Measurements from ENCODE around the gene ADGB.

Gene ADGB

GRCh38 chr6:146739696-146740095 lies 140.9 kb downstream of the ADGB start:
- no peak for DNase-seq (ENCODE audit: low read depth)
- no peak overlapping the region for H3K4me3 ChIP-seq (ENCODE audit: low read depth, low read length)
- TF ChIP-seq CTCF (IDR thresholded peaks at IDR 0.05; ENCODE audit: control insufficient read depth, extremely low read depth, insufficient read depth): no peak

GRCh38 chr6:146741609-146742008 lies 142.8 kb downstream of the ADGB start:
- no peak for TF ChIP-seq CTCF (IDR thresholded peaks at IDR 0.05; ENCODE audit: control insufficient read depth, extremely low read depth, insufficient read depth)
- DNase-seq (ENCODE audit: low read depth): no peak

GRCh38 chr6:146753306-146753705 lies 154.5 kb downstream of the ADGB start:
- H3K4me3 ChIP-seq (ENCODE audit: low read depth, low read length): no peak overlapping the region
- DNase-seq (ENCODE audit: low read depth): no peak
- no peak for TF ChIP-seq CTCF (IDR thresholded peaks at IDR 0.05; ENCODE audit: control insufficient read depth, extremely low read depth, insufficient read depth)

More at GRCh38 chr6:146741609-146742008, 142.8 kb downstream of the ADGB start:
- no peak overlapping the region for H3K4me3 ChIP-seq (ENCODE audit: low read depth, low read length)

GRCh38 chr6:146767632-146768031 lies 168.9 kb downstream of the ADGB start:
- DNase-seq (ENCODE audit: low read depth): no peak
- TF ChIP-seq CTCF (IDR thresholded peaks at IDR 0.05; ENCODE audit: control insufficient read depth, extremely low read depth, insufficient read depth): no peak

GRCh38 chr6:146768722-146769121 lies 169.9 kb downstream of the ADGB start:
- no peak for DNase-seq (ENCODE audit: low read depth)
- TF ChIP-seq CTCF (IDR thresholded peaks at IDR 0.05; ENCODE audit: control insufficient read depth, extremely low read depth, insufficient read depth): no peak
- H3K4me3 ChIP-seq (ENCODE audit: low read depth, low read length): no peak overlapping the region

More at GRCh38 chr6:146767632-146768031, 168.9 kb downstream of the ADGB start:
- no peak overlapping the region for H3K4me3 ChIP-seq (ENCODE audit: low read depth, low read length)

- no peak overlapping the region for H3K4me3 ChIP-seq (ENCODE audit: low read depth, low read length)
- no peak for TF ChIP-seq CTCF (IDR thresholded peaks at IDR 0.05; ENCODE audit: control insufficient read depth, extremely low read depth, insufficient read depth)
- no peak for DNase-seq (ENCODE audit: low read depth)
Measured at GRCh38 chr6:146770275-146770964, 171.6 kb downstream of the ADGB start.
